Activated T-cell treated with anti-CD3 and anti-CD28 coated beads, Interleukin-2, amount 50 U/mL, for 48 hours (primary cell): ENCODE measurements around the gene RNF166.

Experiments used
- DNase-seq, 2 experiments: peaks; one replicate each; pipeline ENCODE4 v3.0.0-alpha.2; 2020

RNF166 gene

GRCh38 chr16:88706229-88706964 lies at the start of gene RNF166, which contains the start of gene CTU2:
TSS of gene RNF166 (minus strand) at chr16:88706408. CDS start at chr16:88706325, 83 bp downstream.
TSS of gene CTU2 (plus strand) at chr16:88706503. CDS start at chr16:88706531, 28 bp downstream.
- peak; percentile 93 to 96 for DNase-seq

GRCh38 chr16:88754912-88755744 lies 48.9 kb upstream of the RNF166 start:
- DNase-seq, result no peak

- DNase-seq, result no peak
Observed at GRCh38 chr16:88754109-88754911, 48.1 kb upstream of the RNF166 start.

GRCh38 chr16:88753602-88754001 lies 47.4 kb upstream of the RNF166 start:
- DNase-seq, result no peak

GRCh38 chr16:88753191-88753590 lies 47.0 kb upstream of the RNF166 start:
- DNase-seq, result no peak

GRCh38 chr16:88752386-88753002 lies 46.3 kb upstream of the RNF166 start:
- DNase-seq, result no peak

GRCh38 chr16:88750854-88751253 lies 44.6 kb upstream of the RNF166 start:
- DNase-seq, result no peak

- DNase-seq, result no peak
Observed at GRCh38 chr16:88749358-88749757, 43.1 kb upstream of the RNF166 start.

- DNase-seq, result no peak
Observed at GRCh38 chr16:88748364-88748763, 42.2 kb upstream of the RNF166 start.

GRCh38 chr16:88747588-88748301 lies 41.5 kb upstream of the RNF166 start:
- peak; percentile 64 to 69 for DNase-seq

- DNase-seq, result no peak
Observed at GRCh38 chr16:88746506-88746905, 40.3 kb upstream of the RNF166 start.

- DNase-seq, result no peak
Observed at GRCh38 chr16:88744577-88745521, 38.6 kb upstream of the RNF166 start.

GRCh38 chr16:88743693-88744576 lies 37.7 kb upstream of the RNF166 start:
- peak; percentile 81 for DNase-seq

- no peak for DNase-seq
Observed at GRCh38 chr16:88742896-88743605, 36.8 kb upstream of the RNF166 start.

- DNase-seq, result no peak
Observed at GRCh38 chr16:88741368-88741767, 35.2 kb upstream of the RNF166 start.

GRCh38 chr16:88740727-88741055 lies 34.5 kb upstream of the RNF166 start:
- no peak for DNase-seq

- no peak for DNase-seq
Observed at GRCh38 chr16:88739977-88740726, 33.9 kb upstream of the RNF166 start.
